OCI-LY7 (cell line): ENCODE data around the gene CAPRIN1. TPM values are rescaled to one million over a fixed set of nuclear protein-coding genes. Genes with fewer than 3 reads are reported as not detected.

Experiments used
- BruUV-seq: library from RNA; stranded (reverse); fragments of 400-500 nt; replicated peaks from 2 replicates; lab custom pipeline; 2021; lab: Mats Ljungman, UMichigan
- CTCF ChIA-PET: fragments of 300-600 bp; sonication (Branson Sonifier 250); formaldehyde crosslinking; loops from one replicate; lab custom pipeline; 2022; ENCODE audit warnings: antibody characterized with exemption; ENCODE audit not compliant: unreplicated experiment; lab: Charles Lee
- POLR2A ChIA-PET: fragments of 300-600 bp; sonication (Branson Sonifier 250); formaldehyde crosslinking; loops from one replicate; lab custom pipeline; 2022; ENCODE audit warnings: antibody characterized with exemption; lab: Charles Lee
- DNase-seq: peaks from one replicate; pipeline ENCODE4 v3.0.0-alpha.2; 2015; ENCODE audit warnings: low spot score
- H2AFZ ChIP-seq: fragments of 200-600 bp; sonication (generic), shearing (Covaris generic); 2 replicates; pipeline ENCODE4 v1.6.1; 2014; ENCODE audit warnings: mild to moderate bottlenecking, antibody characterized with exemption, low read length, moderate library complexity
- H3K27ac ChIP-seq: fragments of 200-600 bp; sonication (generic); 2 replicates; pipeline ENCODE4 v1.5.1; 2014; ENCODE audit warnings: mixed run types, low read depth, mild to moderate bottlenecking, moderate library complexity, low read length, inconsistent platforms; ENCODE audit not compliant: poor library complexity, severe bottlenecking
- H3K36me3 ChIP-seq: fragments of 200-600 bp; sonication (generic); 2 replicates; pipeline ENCODE4 v1.6.1; 2014; ENCODE audit warnings: mild to moderate bottlenecking, antibody characterized with exemption, low read length, moderate library complexity, mixed read lengths; ENCODE audit not compliant: insufficient read depth
- H3K4me1 ChIP-seq: fragments of 200-600 bp; sonication (generic); 2 replicates; pipeline ENCODE4 v1.5.1; 2014; ENCODE audit warnings: mild to moderate bottlenecking, low read length; ENCODE audit not compliant: insufficient read depth, poor library complexity, severe bottlenecking
- H3K4me2 ChIP-seq: fragments of 200-600 bp; sonication (generic); 2 replicates; pipeline ENCODE4 v1.6.1; 2014; ENCODE audit warnings: mild to moderate bottlenecking, low read length
- H3K4me3 ChIP-seq: fragments of 200-600 bp; sonication (generic); 2 replicates; pipeline ENCODE4 v1.5.1; 2014; ENCODE audit warnings: mild to moderate bottlenecking, low read depth, low read length; ENCODE audit not compliant: poor library complexity, severe bottlenecking
- H3K79me2 ChIP-seq: fragments of 200-600 bp; sonication (generic); 2 replicates; pipeline ENCODE4 v1.6.1; 2016; ENCODE audit warnings: low read depth, mild to moderate bottlenecking, low read length, moderate library complexity, mixed read lengths; ENCODE audit not compliant: insufficient read depth
- H3K9me2 ChIP-seq: fragments of 200-600 bp; sonication (generic); 2 replicates; pipeline ENCODE4 v1.6.1; 2016; ENCODE audit warnings: mild to moderate bottlenecking, low read length, mixed read lengths; ENCODE audit not compliant: insufficient read depth
- H3K9me3 ChIP-seq: fragments of 200-600 bp; sonication (generic); 2 replicates; pipeline ENCODE4 v1.6.1; 2014; ENCODE audit warnings: mild to moderate bottlenecking, mixed run types, low read length, mixed read lengths
- H4K20me1 ChIP-seq: fragments of 200-600 bp; sonication (generic); 2 replicates; pipeline ENCODE4 v1.6.1; 2014; ENCODE audit warnings: mild to moderate bottlenecking, antibody characterized with exemption, low read length, moderate library complexity, mixed read lengths; ENCODE audit not compliant: insufficient read depth
- CTCF ChIP-seq: fragments of 200-600 bp; sonication (generic); conservative IDR thresholded peaks from 2 replicates; pipeline ENCODE4 v1.5.1; 2014; ENCODE audit warnings: mild to moderate bottlenecking, antibody characterized with exemption, low read length, moderate library complexity, mixed read lengths
- EZH2phosphoT487 ChIP-seq: fragments of 200-600 bp; sonication (generic); IDR thresholded peaks from 2 replicates; pipeline ENCODE4 v1.6.1; 2018; ENCODE audit warnings: low read depth, borderline replicate concordance, mild to moderate bottlenecking, mixed run types, antibody characterized with exemption, low read length, moderate library complexity, mixed read lengths
- intact Hi-C: fragments of 100-400 bp; cut with micrococcal nuclease; formaldehyde crosslinking; loops from one replicate; pipeline ENCODE4 v1.10.0; 2022; ENCODE audit not compliant: unreplicated experiment
- total RNA-seq, 2 experiments: library from RNA; depleted of rRNA in 1 of 2; stranded (reverse); fragments of >200 nt in 1 of 2; shearing (Covaris generic) in 1 of 2; gene quantifications; 2 replicates each; pipeline ENCODE4 v1.2.3, GENCODE V29; 2014 to 2022

The CAPRIN1 gene
- total RNA-seq, 2 experiments from 2014 or later: 259 to 286 TPM

- BruUV-seq: no TSS peak
- POLR2A ChIA-PET: interaction anchor here (0.9 to 3.5 kb wide), 7 partner anchors 21 to 53 kb away, joined by 3 to 17 read pairs (median 5); partner anchors contain the start of gene CAPRIN1
- Histone ChIP-seq H3K79me2 (peaks cover 42% of the 10 kb centered on the region), H4K20me1 (no peaks in the 10 kb centered on the region), H3K9me2 (no peaks in the 10 kb centered on the region), H3K4me1 (peaks cover 47% of the 10 kb centered on the region), H3K27ac (peak overlapping the region; percentile 86), H3K4me3 (peak overlapping the region; percentile 88), H3K36me3 (peaks cover 62% of the 10 kb centered on the region), H2AFZ (peak overlapping the region; percentile 65; the same call in 1 of the 2 replicates), H3K4me2 (peak overlapping the region; percentile 90), H3K9me3 (no peaks in the 10 kb centered on the region)
- CTCF ChIA-PET: interaction anchor here (1.0 kb wide), 1 partner anchor 52 kb away, joined by 3 read pairs; no protein-coding TSS in a partner anchor
- TF ChIP-seq EZH2phosphoT487: no peak
- 0 out of 2 replicates have a peak, but pooled peaks have one; percentile 19 for TF ChIP-seq CTCF
- intact Hi-C loops: loop anchor here (1.0 to 5.0 kb wide), 4 partner anchors 41 to 255 kb away; partner anchors contain the start of gene CAPRIN1
- no peak for DNase-seq
Measured at GRCh38 chr11:34104680-34105078, 53.1 kb downstream of the CAPRIN1 start.

DNA sequence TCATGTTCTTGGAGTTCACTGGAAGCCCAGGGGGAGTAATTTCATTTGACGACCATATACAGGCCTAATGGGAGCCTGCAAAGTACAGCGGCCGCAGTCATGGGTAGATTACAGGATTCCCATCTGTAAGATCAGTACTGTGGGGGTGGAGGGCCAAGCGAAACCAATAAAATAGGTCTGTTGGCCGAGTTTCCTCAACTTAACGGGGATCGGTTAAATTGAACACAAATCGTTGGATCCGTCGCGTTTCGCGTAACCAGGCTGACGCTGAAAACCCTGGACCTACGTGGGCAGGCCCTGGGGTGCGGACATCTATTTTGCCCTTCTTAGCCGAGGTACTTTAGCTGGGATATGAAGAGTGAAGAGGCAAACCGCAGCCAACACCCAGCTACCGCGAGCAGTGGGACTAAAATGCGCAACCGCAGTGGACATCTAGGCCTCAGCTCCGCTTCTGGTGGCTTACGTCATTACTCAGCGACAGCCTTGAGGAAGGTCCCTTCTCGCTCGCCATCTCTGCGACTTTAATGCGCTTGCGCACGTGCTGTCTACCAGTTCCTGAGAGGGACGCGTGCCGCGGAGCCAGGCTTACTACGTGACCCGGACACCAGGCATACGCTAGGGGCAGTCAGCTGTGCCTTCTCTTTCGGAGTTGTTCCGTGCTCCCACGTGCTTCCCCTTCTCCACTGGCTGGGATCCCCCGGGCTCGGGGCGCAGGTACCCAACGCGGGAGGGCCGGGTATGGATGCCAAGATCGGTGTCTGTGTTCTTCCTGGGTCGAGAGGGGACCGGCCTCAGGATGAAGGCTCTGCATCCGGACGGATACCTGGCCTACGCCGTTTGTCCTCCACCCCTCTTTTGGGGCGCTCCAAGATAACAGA is 53.8 kb downstream of the CAPRIN1 start, which contains the start of gene NAT10:
NAT10 (plus strand) TSS at position 551 of the 878 bp plus-strand sequence. CDS start 2,597 bp downstream, outside the sequence.
- peak within 1 kb of the TSS; percentile 90 for H3K4me2 ChIP-seq
- peak within 1 kb of the TSS; percentile 88 for H3K4me3 ChIP-seq
- H3K79me2 ChIP-seq: peaks cover 47% of the 10 kb centered on the region
- H2AFZ ChIP-seq: peak within 1 kb of the TSS; percentile 65; the same call in 1 of the 2 replicates
- POLR2A ChIA-PET: interaction anchor here (0.6 to 3.5 kb wide), 13 partner anchors 10 to 1621 kb away, joined by 3 to 17 read pairs (median 5); partner anchors contain the start of gene CAPRIN1
- peaks cover 47% of the 10 kb centered on the region for H3K4me1 ChIP-seq
- H3K36me3 ChIP-seq: peaks cover 62% of the 10 kb centered on the region
- H4K20me1 ChIP-seq: no peaks in the 10 kb centered on the region
- TF ChIP-seq EZH2phosphoT487 (no peak), CTCF (0 out of 2 replicates have a peak, but pooled peaks have one; percentile 20)
- TSS peak; percentile 100 for BruUV-seq
- no peaks in the 10 kb centered on the region for H3K9me3 ChIP-seq
- no peaks in the 10 kb centered on the region for H3K9me2 ChIP-seq
- peak within 1 kb of the TSS; percentile 86 for H3K27ac ChIP-seq
- CTCF ChIA-PET: interaction anchor here (1.0 kb wide), 1 partner anchor 52 kb away, joined by 3 read pairs; no protein-coding TSS in a partner anchor
- intact Hi-C loops: loop anchor here (1.0 to 5.0 kb wide), 4 partner anchors 40 to 254 kb away; partner anchors contain the start of gene CAPRIN1
- DNase-seq: peak; percentile 99
